ENCODE results near the gene ITGB2.
"Not testable (repeated sequence)": the region's sequence is repeated elsewhere in the genome, so short reads cannot be mapped to it uniquely, and the experiment has no call there.

ITGB2 gene

GRCh38 chr21:44925378-44925755 is 4.7 kb upstream of the ITGB2 start:
- DNase-seq = no peak

GRCh38 chr21:44924606-44925377 is 4.1 kb upstream of the ITGB2 start:
- no peak for DNase-seq

GRCh38 chr21:44923480-44924084 is 2.9 kb upstream of the ITGB2 start:
- DNase-seq = no peak

GRCh38 chr21:44921928-44922327 is 1.2 kb upstream of the ITGB2 start:
- DNase-seq = no peak

- DNase-seq = no peak
These were observed 596 bp downstream of the ITGB2 start for GRCh38 chr21:44919913-44920693.

GRCh38 chr21:44919111-44919912 is 1.4 kb downstream of the ITGB2 start:
- DNase-seq = no peak

- no peak for DNase-seq
These were observed 2.1 kb downstream of the ITGB2 start for GRCh38 chr21:44918581-44919033.

GRCh38 chr21:44918107-44918470 is 2.6 kb downstream of the ITGB2 start:
- no peak for DNase-seq

- no peak for DNase-seq
These were observed 3.1 kb downstream of the ITGB2 start for GRCh38 chr21:44917446-44918106.

GRCh38 chr21:44916965-44917364 is 3.7 kb downstream of the ITGB2 start:
- DNase-seq = no peak

- DNase-seq = no peak
These were observed 6.4 kb downstream of the ITGB2 start for GRCh38 chr21:44914176-44914874.

- no peak for DNase-seq
These were observed 7.1 kb downstream of the ITGB2 start for GRCh38 chr21:44913425-44914175.

GRCh38 chr21:44912506-44913412 is 7.9 kb downstream of the ITGB2 start:
- DNase-seq = not testable (repeated sequence)

GRCh38 chr21:44912158-44912473 is 8.6 kb downstream of the ITGB2 start:
- DNase-seq = no peak

- no peak for DNase-seq
These were observed 9.1 kb downstream of the ITGB2 start for GRCh38 chr21:44911384-44912157.

GRCh38 chr21:44911068-44911383 is 9.7 kb downstream of the ITGB2 start:
- no peak for DNase-seq

GRCh38 chr21:44910229-44911067 is 10.3 kb downstream of the ITGB2 start:
- no peak for DNase-seq

GRCh38 chr21:44909719-44910118 is 11.0 kb downstream of the ITGB2 start:
- DNase-seq = no peak

- DNase-seq = no peak
These were observed 11.8 kb downstream of the ITGB2 start for GRCh38 chr21:44908908-44909307.

Data from NCI-H1417 treated with DMSO at 0.1 percent for 48 hours (cell line).